K562 (cell line): Measurements from ENCODE around the gene BZW1. TPM values are rescaled to one million over a fixed set of nuclear protein-coding genes. Genes with fewer than 3 reads are reported as not detected.

Experiments
- BCOR ChIP-seq: fragments of 450-650 bp; IDR thresholded peaks from 2 replicates; pipeline ENCODE4 v1.6.1; 2016
- FOSL1 ChIP-seq: fragments of 200-800 bp; sonication (Bioruptor generic); conservative IDR thresholded peaks from 2 replicates; pipeline ENCODE4 v1.6.1; 2016; ENCODE audit warnings: missing genetic modification characterization, missing compliant biosample characterization
- GTF3C2 ChIP-seq: IDR thresholded peaks from 3 replicates; pipeline ENCODE4 v1.6.1; 2011; ENCODE audit warnings: borderline replicate concordance, mild to moderate bottlenecking, moderate library complexity; ENCODE audit not compliant: insufficient read length; ENCODE audit errors: extremely low read depth
- HCFC1 ChIP-seq: IDR thresholded peaks from 2 replicates; pipeline ENCODE4 v1.6.1; 2012; ENCODE audit warnings: low read depth, low read length, improper control_type of control experiment
- SNAPC5 ChIP-seq: fragments of 250-450 bp; sonication (Bioruptor Pico); IDR thresholded peaks from 2 replicates; pipeline ENCODE4 v1.8.0; 2021; ENCODE audit warnings: moderate library complexity, mild to moderate bottlenecking, inconsistent platforms
- SRSF3 ChIP-seq: fragments of 200-400 bp; formaldehyde crosslinking; IDR thresholded peaks from 2 replicates; pipeline ENCODE4 v1.6.1; 2016; ENCODE audit warnings: mild to moderate bottlenecking, low read length, moderate library complexity; ENCODE audit not compliant: insufficient read depth
- TAF9B ChIP-seq: fragments of 450-650 bp; IDR thresholded peaks from 2 replicates; pipeline ENCODE4 v1.6.1; 2018; ENCODE audit warnings: mild to moderate bottlenecking; ENCODE audit not compliant: partially characterized antibody
- ZBTB33 ChIP-seq: sonication (generic); formaldehyde crosslinking; IDR thresholded peaks from 2 replicates; pipeline ENCODE4 v1.8.1; 2023; ENCODE audit warnings: mild to moderate bottlenecking, missing genetic modification reagents
- ZC3H11A ChIP-seq: IDR thresholded peaks from 2 replicates; pipeline ENCODE4 v1.6.1; 2012; ENCODE audit warnings: low read depth, low read length, improper control_type of control experiment
- polyA plus RNA-seq, 8 experiments: library from polyadenylated mRNA; depleted of rRNA in 4 of 8; stranded (reverse) in 5 of 8; unstranded in 3 of 8; fragments of >200 nt; fragmentation: Nextera tagmentation in 2 of 8; fragmentation: Illumina TruSeq in 1 of 8; extraction: Ambion mirVana in 2 of 8; extraction: Trizol in 1 of 8; gene quantifications; 2 replicates each; pipeline versions ENCODE4 v1.2.1 to v1.2.3, GENCODE V29; 2011 to 2014; ENCODE audit warnings: inconsistent platforms in 1 of 8, missing spikeins in 1 of 8
- total RNA-seq, 7 experiments: library from RNA; depleted of rRNA in 6 of 7; stranded (reverse); fragments of >200 nt in 6 of 7; fragmentation: Illumina TruSeq in 2 of 7; extraction: Trizol in 2 of 7; gene quantifications; 2 replicates each; pipeline versions ENCODE4 v1.2.1 to v1.2.3, GENCODE V29; 2011 to 2021; ENCODE audit warnings: low replicate concordance in 1 of 7

The BZW1 gene
- total and polyA plus RNA-seq, 9 of the 15 experiments (the other 6 are each of a cell fraction or from before 2014, with no cell fraction given): 110 to 244 (median 198) TPM

- TF ChIP-seq SRSF3 (peak; percentile 87; the same call in 1 of the 2 replicates), FOSL1 (peak; percentile 56), SNAPC5 (CRISPR knock-in tag) (no peak), BCOR (no peak), ZBTB33 (CRISPR knock-in tag) (peak; percentile 53; the same call in 1 of the 2 replicates), HCFC1 (peak; percentile 37), GTF3C2 (no peak), ZC3H11A (peak; percentile 97), TAF9B (peak; percentile 79)
Measured at GRCh38 chr2:200864176-200865034, 52.7 kb downstream of the BZW1 start, which contains the start of gene CLK1 (continued).
